ENCODE measurements around the gene PRKN.

- TF ChIP-seq CTCF (IDR thresholded peaks at IDR 0.05) (no peak), EZH2 (IDR thresholded peaks at IDR 0.05) (no peak), EZH2phosphoT487 (IDR thresholded peaks at IDR 0.05) (no peak)
These were observed 1355.2 kb downstream of the PRKN start for GRCh38 chr6:161372422-161372793.

All from neural progenitor cell (in vitro differentiated cells).